ENCODE data around the gene ARID1A.
A peak's percentile ranks its signal among the peaks of the same experiment; 100 is the strongest.

The ARID1A gene

DNA sequence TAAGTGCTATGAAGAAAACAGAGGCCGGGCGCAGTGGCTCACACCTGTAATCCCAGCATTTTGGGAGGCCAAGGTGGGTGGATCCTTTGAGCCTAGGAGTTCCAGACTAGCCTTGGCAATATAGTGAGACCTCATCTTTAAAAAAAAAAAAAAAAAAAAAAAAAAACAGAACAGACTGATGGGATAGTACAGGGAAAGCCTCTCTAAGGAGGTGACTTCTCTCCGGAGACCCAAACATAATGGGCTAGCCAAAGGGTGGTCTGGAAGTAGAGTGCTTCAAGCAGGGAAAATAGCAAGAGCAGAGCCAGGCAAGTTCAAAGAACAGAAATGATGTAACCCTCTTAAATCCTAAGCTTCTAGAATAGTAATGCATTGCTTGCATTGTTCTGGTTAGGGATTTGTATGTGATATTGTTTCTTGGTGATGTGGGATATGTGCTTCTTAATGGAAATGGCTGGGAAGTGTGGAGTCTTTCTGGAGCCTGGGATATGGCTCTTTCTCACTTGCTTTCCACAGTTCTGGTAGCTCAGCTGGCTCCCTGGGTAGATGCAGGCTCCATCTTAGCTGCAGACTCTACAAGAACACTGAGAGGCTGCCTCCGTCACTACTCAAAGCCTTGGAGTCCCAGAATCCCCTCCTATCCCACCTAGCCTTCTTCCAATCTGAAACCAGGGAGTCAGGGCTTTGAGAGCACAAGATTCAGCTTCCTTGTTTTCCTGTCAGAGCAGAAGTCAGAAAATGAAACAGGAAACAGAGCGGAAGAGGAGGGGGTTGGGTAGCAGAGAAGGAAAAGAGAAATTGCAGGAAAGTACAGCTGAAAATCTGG lies 90.0 kb downstream of the ARID1A start:
- Histone ChIP-seq H4K20me1 (peaks cover 8% of the 10 kb centered on the region; the same call in 1 of the 2 replicates), H3K36me3 (peaks cover 33% of the 10 kb centered on the region), H3K9ac (peak overlapping the region; percentile 95), H3K27me3 (no peaks in the 10 kb centered on the region), H3K27ac (peak overlapping the region; percentile 98), H3K4me2 (peak overlapping the region; percentile 98), H3K4me1 (peaks cover 66% of the 10 kb centered on the region), H3K4me3 (peak overlapping the region; percentile 75), H3K9me3 (no peaks in the 10 kb centered on the region)
- no peak for TF ChIP-seq Cebpa-rat (IDR thresholded peaks at IDR 0.05)

- no peak for TF ChIP-seq Cebpa-rat (IDR thresholded peaks at IDR 0.05)
- Histone ChIP-seq H3K36me3 (peaks cover 24% of the 10 kb centered on the region), H3K4me2 (peak overlapping the region; percentile 98), H3K4me1 (peaks cover 75% of the 10 kb centered on the region), H3K9me3 (no peaks in the 10 kb centered on the region), H3K27me3 (no peaks in the 10 kb centered on the region), H3K4me3 (peak overlapping the region; percentile 75), H4K20me1 (no peaks in the 10 kb centered on the region), H3K27ac (peak overlapping the region; percentile 98), H3K9ac (peak overlapping the region; percentile 95)
These were observed 90.9 kb downstream of the ARID1A start for GRCh38 chr1:26786437-26787380.

- peaks cover 82% of the 10 kb centered on the region for H3K4me1 ChIP-seq
- no peaks in the 10 kb centered on the region for H4K20me1 ChIP-seq
- H3K27ac ChIP-seq = peak overlapping the region; percentile 98
- peak overlapping the region; percentile 98 for H3K4me2 ChIP-seq
- H3K9me3 ChIP-seq = no peaks in the 10 kb centered on the region
- peak overlapping the region; percentile 95 for H3K9ac ChIP-seq
- no peaks in the 10 kb centered on the region for H3K27me3 ChIP-seq
- no peak for TF ChIP-seq Cebpa-rat (IDR thresholded peaks at IDR 0.05)
- H3K4me3 ChIP-seq = peak overlapping the region; percentile 75
- peaks cover 20% of the 10 kb centered on the region for H3K36me3 ChIP-seq
These were observed 91.5 kb downstream of the ARID1A start for GRCh38 chr1:26787381-26787705.

- H3K4me2 ChIP-seq = peak within 1 kb of the TSS; percentile 98
- peak within 1 kb of the TSS; percentile 98 for H3K27ac ChIP-seq
- peak within 1 kb of the TSS; percentile 95 for H3K9ac ChIP-seq
- no peak for TF ChIP-seq Cebpa-rat (IDR thresholded peaks at IDR 0.05)
- H3K36me3 ChIP-seq = peaks cover 14% of the 10 kb centered on the region
- H3K4me1 ChIP-seq = peaks cover 83% of the 10 kb centered on the region
- H4K20me1 ChIP-seq = no peaks in the 10 kb centered on the region
- no peaks in the 10 kb centered on the region for H3K27me3 ChIP-seq
- peak within 1 kb of the TSS; percentile 75 for H3K4me3 ChIP-seq
- H3K9me3 ChIP-seq = no peaks in the 10 kb centered on the region
These were observed 92.1 kb downstream of the ARID1A start, which contains the start of gene PIGV for GRCh38 chr1:26787706-26788514. TSS of gene PIGV (plus strand) at chr1:26787950. CDS start at chr1:26790816, 2,866 bp downstream.

DNA sequence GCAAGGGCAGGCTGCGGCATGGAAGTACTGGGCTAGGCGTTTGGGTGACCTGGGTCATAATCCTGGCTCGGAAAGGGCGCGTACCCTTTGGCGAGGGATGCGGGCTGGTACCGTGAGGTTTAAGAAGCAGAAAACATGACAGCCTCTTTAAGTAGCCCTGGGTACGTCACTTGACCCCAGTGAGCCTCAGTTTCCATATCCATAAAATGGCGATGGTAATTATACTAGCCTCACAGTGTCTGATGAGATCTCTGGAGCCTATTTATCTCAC lies 92.6 kb downstream of the ARID1A start:
- H3K9me3 ChIP-seq = no peaks in the 10 kb centered on the region
- H3K4me1 ChIP-seq = peaks cover 83% of the 10 kb centered on the region
- no peaks in the 10 kb centered on the region for H3K27me3 ChIP-seq
- peak overlapping the region; percentile 75 for H3K4me3 ChIP-seq
- peak overlapping the region; percentile 98 for H3K27ac ChIP-seq
- no peak for TF ChIP-seq Cebpa-rat (IDR thresholded peaks at IDR 0.05)
- H4K20me1 ChIP-seq = no peaks in the 10 kb centered on the region
- peak overlapping the region; percentile 95 for H3K9ac ChIP-seq
- peaks cover 11% of the 10 kb centered on the region for H3K36me3 ChIP-seq
- H3K4me2 ChIP-seq = peak overlapping the region; percentile 98

- Histone ChIP-seq H3K4me2 (peak overlapping the region; percentile 98), H3K9me3 (no peaks in the 10 kb centered on the region), H4K20me1 (no peaks in the 10 kb centered on the region), H3K9ac (peak overlapping the region; percentile 95), H3K4me3 (peak overlapping the region; percentile 75), H3K27me3 (no peaks in the 10 kb centered on the region), H3K4me1 (peaks cover 77% of the 10 kb centered on the region), H3K36me3 (peaks cover 8% of the 10 kb centered on the region), H3K27ac (peak overlapping the region; percentile 98)
- TF ChIP-seq Cebpa-rat (IDR thresholded peaks at IDR 0.05) = no peak
These were observed 93.2 kb downstream of the ARID1A start for GRCh38 chr1:26788836-26789611.

DNA sequence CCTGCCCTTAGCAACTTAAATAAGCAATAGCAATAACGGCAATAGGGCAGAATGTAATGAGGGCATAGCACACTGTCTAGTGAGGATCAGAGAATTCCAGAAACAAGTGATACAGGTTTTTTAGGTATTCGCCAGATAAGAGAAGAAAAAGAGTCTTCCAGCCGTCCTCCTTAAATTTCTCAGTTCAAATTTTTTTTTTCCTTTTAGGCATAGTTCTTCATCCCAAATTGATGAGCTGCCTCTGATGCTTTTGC lies 93.7 kb downstream of the ARID1A start:
- no peak overlapping the region for H3K4me3 ChIP-seq
- peak overlapping the region; percentile 29 for H3K27ac ChIP-seq
- peak overlapping the region; percentile 12; the same call in 1 of the 2 replicates for H3K9ac ChIP-seq
- H4K20me1 ChIP-seq = no peaks in the 10 kb centered on the region
- H3K9me3 ChIP-seq = no peaks in the 10 kb centered on the region
- H3K36me3 ChIP-seq = peaks cover 8% of the 10 kb centered on the region
- no peak for TF ChIP-seq Cebpa-rat (IDR thresholded peaks at IDR 0.05)
- H3K4me1 ChIP-seq = peaks cover 72% of the 10 kb centered on the region
- no peaks in the 10 kb centered on the region for H3K27me3 ChIP-seq
- H3K4me2 ChIP-seq = peak overlapping the region; percentile 98

- no peak overlapping the region for H3K4me3 ChIP-seq
- peaks cover 68% of the 10 kb centered on the region for H3K4me1 ChIP-seq
- TF ChIP-seq Cebpa-rat (IDR thresholded peaks at IDR 0.05) = no peak
- H3K36me3 ChIP-seq = peaks cover 12% of the 10 kb centered on the region
- H3K27me3 ChIP-seq = no peaks in the 10 kb centered on the region
- peak overlapping the region; percentile 29 for H3K27ac ChIP-seq
- peak overlapping the region; percentile 98 for H3K4me2 ChIP-seq
- H4K20me1 ChIP-seq = no peaks in the 10 kb centered on the region
- peak overlapping the region; percentile 12; the same call in 1 of the 2 replicates for H3K9ac ChIP-seq
- H3K9me3 ChIP-seq = no peaks in the 10 kb centered on the region
These were observed 94.1 kb downstream of the ARID1A start for GRCh38 chr1:26789931-26790330.

DNA sequence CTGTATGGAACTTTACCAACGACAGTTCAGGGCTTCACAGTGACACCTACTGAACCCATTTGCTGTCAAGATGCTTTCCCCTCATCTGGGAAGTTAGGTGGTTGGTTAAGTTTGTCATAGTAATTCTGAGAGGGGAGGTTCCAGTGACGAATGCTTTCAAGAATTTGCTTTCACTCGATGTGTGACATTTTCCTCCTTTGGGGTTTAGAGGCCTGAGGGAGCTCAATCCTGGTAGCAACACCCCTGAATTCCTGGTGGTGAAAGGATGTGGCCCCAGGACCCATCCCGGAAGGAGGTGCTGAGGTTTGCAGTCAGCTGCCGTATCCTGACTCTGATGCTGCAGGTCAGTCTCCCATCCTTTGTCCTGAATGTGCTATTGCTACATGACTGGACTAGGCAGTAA lies 94.7 kb downstream of the ARID1A start:
- Histone ChIP-seq H3K9ac (peak overlapping the region; percentile 12; the same call in 1 of the 2 replicates), H4K20me1 (no peaks in the 10 kb centered on the region)

More for the DNA sequence above, 94.7 kb downstream of the ARID1A start:
- H3K4me2 ChIP-seq = peak overlapping the region; percentile 98
- no peak for TF ChIP-seq Cebpa-rat (IDR thresholded peaks at IDR 0.05)
- H3K4me1 ChIP-seq = peaks cover 62% of the 10 kb centered on the region
- H3K9me3 ChIP-seq = no peaks in the 10 kb centered on the region
- no peak overlapping the region for H3K4me3 ChIP-seq
- no peak overlapping the region for H3K27ac ChIP-seq
- peaks cover 17% of the 10 kb centered on the region for H3K36me3 ChIP-seq
- H3K27me3 ChIP-seq = no peaks in the 10 kb centered on the region

All from BLaER1 (cell line).